B cell (primary cell): ENCODE data around the gene UQCR10. TPM values are rescaled to one million over a fixed set of nuclear protein-coding genes. Genes with fewer than 3 reads are reported as not detected.

Source experiments
- ATAC-seq: fragments of 200-7000 bp; cut with Tn5 transposase; one replicate; pipeline ENCODE4 v1.10.0; 2021; ENCODE audit warnings: low read depth, mild to moderate bottlenecking, moderate number of reproducible peaks, moderate library complexity
- CTCF ChIA-PET: fragments of 350-600 bp; sonication (Branson Sonifier 250); formaldehyde crosslinking; loops from one replicate; lab custom pipeline; 2021; ENCODE audit warnings: antibody characterized with exemption, inconsistent platforms; lab: Charles Lee
- POLR2A ChIA-PET: fragments of 350-600 bp; sonication (Branson Sonifier 250); formaldehyde crosslinking; loops from one replicate; lab custom pipeline; 2021; ENCODE audit warnings: antibody characterized with exemption; lab: Charles Lee
- DNase-seq: peaks from one replicate; pipeline ENCODE4 v3.0.0; 2013
- H2AFZ ChIP-seq: 2 replicates; pipeline ENCODE4 v1.6.1; 2012; ENCODE audit warnings: mild to moderate bottlenecking, low read depth, low read length; ENCODE audit not compliant: insufficient read depth, poor library complexity, severe bottlenecking
- H3K27ac ChIP-seq, 2 donors: 1 replicate in 1 of 2; 2 replicates in 1 of 2; pipeline ENCODE4 v1.5.1; 2012 to 2013; ENCODE audit warnings: low read length in 2 of 2, mild to moderate bottlenecking in 2 of 2, moderate library complexity in 1 of 2
- H3K27me3 ChIP-seq, 4 experiments: fragments of 200-600 bp in 1 of 4; sonication (generic) in 1 of 4; replicated peaks in 1 of 4; 1 replicate in 2 of 4; 2 replicates in 2 of 4; pipeline versions ENCODE4 v1.6.1 to v1.7.0; 2013 to 2016; ENCODE audit warnings: low read length in 3 of 4, mild to moderate bottlenecking in 2 of 4, mixed read lengths in 1 of 4, moderate library complexity in 1 of 4; ENCODE audit not compliant: insufficient read depth in 4 of 4, control insufficient read depth in 3 of 4; ENCODE audit errors: control extremely low read depth in 1 of 4
- H3K36me3 ChIP-seq, 2 experiments: replicated peaks in 1 of 2; 1 replicate in 1 of 2; 2 replicates in 1 of 2; pipeline versions ENCODE4 v1.6.1 to v1.7.1; 2013; ENCODE audit warnings: low read length in 1 of 2; ENCODE audit not compliant: insufficient read depth in 2 of 2, control insufficient read depth in 1 of 2; ENCODE audit errors: control extremely low read depth in 1 of 2, extremely low read depth in 1 of 2
- H3K4me1 ChIP-seq, 2 donors: fragments of 200-600 bp in 1 of 2; sonication (generic) in 1 of 2; 1 replicate in 1 of 2; 2 replicates in 1 of 2; pipeline versions ENCODE4 v1.5.1 to v1.6.1; 2013 to 2017; ENCODE audit warnings: low read length in 2 of 2; ENCODE audit not compliant: control insufficient read depth in 2 of 2, insufficient read depth in 2 of 2
- H3K4me2 ChIP-seq: replicated peaks from 2 replicates; pipeline ENCODE3; 2012; ENCODE audit warnings: mild to moderate bottlenecking, low read depth, low read length; ENCODE audit not compliant: poor library complexity, severe bottlenecking
- H3K4me3 ChIP-seq, 5 experiments: fragments of 200-600 bp in 1 of 5; sonication (generic) in 1 of 5; 1 replicate in 3 of 5; 2 replicates in 2 of 5; pipeline versions ENCODE4 v1.5.1 to v1.7.0; 2011 to 2016; ENCODE audit warnings: low read length in 4 of 5, mild to moderate bottlenecking in 4 of 5, low read depth in 2 of 5, control low read depth in 1 of 5, moderate library complexity in 1 of 5; ENCODE audit not compliant: insufficient read depth in 1 of 5; ENCODE audit errors: control extremely low read depth in 1 of 5, extremely low read depth in 1 of 5
- H3K79me2 ChIP-seq: fragments of 200-600 bp; sonication (generic); one replicate; pipeline ENCODE4 v1.6.0; 2016; ENCODE audit warnings: low read length; ENCODE audit not compliant: control insufficient read depth, insufficient read depth
- H3K9ac ChIP-seq: fragments of 200-600 bp; sonication (generic); 2 replicates; pipeline ENCODE4 v1.6.1; 2017; ENCODE audit warnings: mild to moderate bottlenecking, low read length, moderate library complexity
- H3K9me3 ChIP-seq, 3 donors: one replicate each; pipeline versions ENCODE4 v1.6.1 to v1.7.1; 2013; ENCODE audit warnings: low read length in 2 of 3; ENCODE audit not compliant: control insufficient read depth in 2 of 3, insufficient read depth in 1 of 3; ENCODE audit errors: control extremely low read depth in 1 of 3
- H4K20me1 ChIP-seq: 2 replicates; pipeline ENCODE4 v1.6.0; 2012; ENCODE audit warnings: mild to moderate bottlenecking, low read length; ENCODE audit not compliant: insufficient read depth, control insufficient read depth, poor library complexity, severe bottlenecking
- H3K27ac Mint-ChIP-seq: one replicate; pipeline ENCODE4 v1.8.0; 2021; ENCODE audit warnings: mixed read lengths
- H3K27me3 Mint-ChIP-seq: one replicate; pipeline ENCODE4 v1.8.0; 2021; ENCODE audit warnings: mixed read lengths
- H3K4me1 Mint-ChIP-seq: one replicate; pipeline ENCODE4 v1.8.0; 2021; ENCODE audit warnings: mixed read lengths
- H3K4me3 Mint-ChIP-seq: one replicate; pipeline ENCODE4 v1.8.0; 2021; ENCODE audit warnings: mixed read lengths
- H3K9me3 Mint-ChIP-seq: one replicate; pipeline ENCODE4 v1.8.0; 2022; ENCODE audit warnings: mixed read lengths; ENCODE audit not compliant: insufficient read depth
- CTCF ChIP-seq: fragments of 200-600 bp; IDR thresholded peaks from one replicate; pipeline ENCODE4 v1.8.0; 2022; ENCODE audit warnings: antibody characterized with exemption, mild to moderate bottlenecking
- EZH2 ChIP-seq: IDR thresholded peaks from 2 replicates; pipeline ENCODE4 v1.6.1; 2012; ENCODE audit warnings: borderline replicate concordance, low read depth, mild to moderate bottlenecking, moderate library complexity, low read length; ENCODE audit not compliant: insufficient read depth, poor library complexity, severe bottlenecking
- WGBS: methylation state at CpG from one replicate; pipeline ENCODE4 v1.1.5; 2013; ENCODE audit warnings: missing lambda C conversion rate; ENCODE audit not compliant: insufficient coverage; 5-methylcytosine and 5-hydroxymethylcytosine counted together
- intact Hi-C: fragments of 100-400 bp; cut with micrococcal nuclease; formaldehyde crosslinking; loops from one replicate; pipeline ENCODE4 v1.10.0; 2022
- polyA minus RNA-seq: library from RNA; depleted of rRNA, polyadenylated mRNA; stranded (reverse); fragments of >200 nt; gene quantifications from 2 replicates; pipeline ENCODE4 v1.2.3, GENCODE V29; 2012
- polyA plus RNA-seq: library from polyadenylated mRNA; depleted of rRNA; stranded (reverse); fragments of >200 nt; gene quantifications from 2 replicates; pipeline ENCODE4 v1.2.3, GENCODE V29; 2012
- total RNA-seq, 2 donors: library from RNA; stranded (reverse); fragments of 120-200 nt in 1 of 2; gene quantifications; 1 replicate in 1 of 2; 2 replicates in 1 of 2; pipeline versions ENCODE4 v1.2.3 to v1.2.4, GENCODE V29; 2013 to 2022

The UQCR10 gene
- 41.0 and 49.0 TPM in 2 replicates for total RNA-seq
- total RNA-seq (2013): 86.0 TPM
- 30.8 and 67.6 TPM in 2 replicates for polyA plus RNA-seq
- polyA minus RNA-seq: 61.8 and 62.9 TPM in 2 replicates

GRCh38 chr22:29767171-29768051 is at the start of gene UQCR10:
Gene UQCR10, plus strand, starts transcription at chr22:29767369. Its CDS starts 30 bp downstream, at chr22:29767399.
- Histone ChIP-seq H3K36me3 (peaks cover 2 to 16% of the 10 kb centered on the region in 2 experiments), H3K9me3 (no peaks in the 10 kb centered on the region), H4K20me1 (no peaks in the 10 kb centered on the region), H3K4me2 (peak within 1 kb of the TSS; percentile 92), H3K4me3 (peak within 1 kb of the TSS; percentile 73 to 99 (median 87)), H3K27me3 (no peaks in the 10 kb centered on the region), H3K9ac (peak within 1 kb of the TSS; percentile 77), H3K79me2 (peaks cover 43% of the 10 kb centered on the region), H2AFZ (peak within 1 kb of the TSS; percentile 89), H3K27ac (peak within 1 kb of the TSS; percentile 46 to 80), H3K4me1 (peaks cover 17 to 20% of the 10 kb centered on the region in 2 donors)
- WGBS: under 1% methylated on average over 38 of the region's 46 CpGs
- DNase-seq (peak; percentile 95), ATAC-seq (peak; percentile 79)
- H3K9me3 Mint-ChIP-seq: no peaks in the 10 kb centered on the region
- H3K4me1 Mint-ChIP-seq: peaks cover 36% of the 10 kb centered on the region
- H3K27ac Mint-ChIP-seq: peak within 1 kb of the TSS; percentile 95
- CTCF ChIA-PET: interaction anchor here (1.3 kb wide), 1 partner anchor 163 kb away, joined by 3 read pairs; no protein-coding TSS in a partner anchor
- TF ChIP-seq CTCF (no peak), EZH2 (no peak)
- no peaks in the 10 kb centered on the region for H3K27me3 Mint-ChIP-seq
- peak within 1 kb of the TSS; percentile 99 for H3K4me3 Mint-ChIP-seq
- POLR2A ChIA-PET: interaction anchor here (0.7 kb wide), 1 partner anchor 71 kb away, joined by 3 read pairs; the partner anchor contains the start of gene ASCC2
- intact Hi-C loops: loop anchor here (5.0 to 10.0 kb wide), 4 partner anchors 380 to 883 kb away; partner anchors contain the start of genes AP1B1, EWSR1, RHBDD3 and ZNRF3

- WGBS: 85% methylated on average over 5 of the region's 11 CpGs
- H3K9ac ChIP-seq: no peak overlapping the region
- no peak overlapping the region for H3K27ac ChIP-seq
- H3K4me3 ChIP-seq: no peak overlapping the region
- H3K9me3 ChIP-seq: no peaks in the 10 kb centered on the region
- intact Hi-C loops: no loop called here
- H3K4me3 Mint-ChIP-seq: no peak overlapping the region
- peaks cover 48% of the 10 kb centered on the region for H3K27me3 Mint-ChIP-seq
- TF ChIP-seq CTCF: no peak
- no peak for TF ChIP-seq EZH2
- H3K36me3 ChIP-seq: no peaks in the 10 kb centered on the region
- H3K79me2 ChIP-seq: no peaks in the 10 kb centered on the region
- H3K4me1 ChIP-seq: peaks cover 7 to 8% of the 10 kb centered on the region in 2 donors
- peaks cover 0 to 44% (median 12%) of the 10 kb centered on the region in 4 experiments for H3K27me3 ChIP-seq
- no peak overlapping the region for H2AFZ ChIP-seq
- H3K9me3 Mint-ChIP-seq: no peaks in the 10 kb centered on the region
- peaks cover 9% of the 10 kb centered on the region for H3K4me1 Mint-ChIP-seq
- DNase-seq (no peak), ATAC-seq (no peak)
- ChIA-PET CTCF (no interaction called here), POLR2A (no interaction called here)
- H3K4me2 ChIP-seq: no peak overlapping the region
- no peak overlapping the region for H3K27ac Mint-ChIP-seq
- H4K20me1 ChIP-seq: no peaks in the 10 kb centered on the region
Observed at GRCh38 chr22:29717789-29718188, 49.4 kb upstream of the UQCR10 start.
